ENCODE results near the gene FOXE3.

FOXE3 gene

DNA sequence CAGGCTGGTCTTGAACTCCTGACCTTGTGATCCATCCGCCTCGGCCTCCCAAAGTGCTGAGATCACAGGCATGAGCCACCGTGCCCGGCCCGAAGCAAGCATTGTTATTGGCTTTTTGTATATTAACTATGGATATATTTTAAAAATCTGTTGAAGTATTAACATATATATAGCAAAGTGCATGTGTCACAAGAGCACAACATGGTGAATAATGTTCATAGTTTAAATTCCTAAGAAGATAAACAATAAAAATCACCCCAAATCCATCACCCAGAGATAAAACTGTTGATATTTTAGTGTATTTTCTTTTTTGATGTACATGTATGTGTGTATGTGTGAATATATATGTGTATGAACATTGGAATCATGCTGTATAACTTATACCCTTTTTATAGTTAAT, 9.1 kb upstream of the FOXE3 start:
- no peak for DNase-seq

DNA sequence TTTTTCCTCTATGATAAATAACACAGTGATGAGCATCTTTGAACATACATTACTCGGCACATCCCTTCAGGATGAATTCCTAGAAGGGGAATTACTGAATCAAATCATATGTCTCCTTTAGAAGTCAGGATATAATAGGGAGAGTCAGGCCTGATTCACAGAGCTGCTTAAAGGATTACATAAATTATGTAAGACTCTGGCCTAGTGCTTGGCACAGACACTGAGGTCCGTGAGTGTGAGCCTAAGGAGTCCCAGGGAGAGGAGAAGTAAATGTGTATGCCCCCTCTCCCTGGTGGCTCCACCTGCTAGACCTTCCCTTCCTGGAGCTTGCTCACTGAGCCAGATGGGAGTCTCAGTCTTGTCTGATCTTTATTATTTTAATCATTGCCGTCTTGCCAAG, 8.6 kb upstream of the FOXE3 start:
- no peak for DNase-seq

DNA sequence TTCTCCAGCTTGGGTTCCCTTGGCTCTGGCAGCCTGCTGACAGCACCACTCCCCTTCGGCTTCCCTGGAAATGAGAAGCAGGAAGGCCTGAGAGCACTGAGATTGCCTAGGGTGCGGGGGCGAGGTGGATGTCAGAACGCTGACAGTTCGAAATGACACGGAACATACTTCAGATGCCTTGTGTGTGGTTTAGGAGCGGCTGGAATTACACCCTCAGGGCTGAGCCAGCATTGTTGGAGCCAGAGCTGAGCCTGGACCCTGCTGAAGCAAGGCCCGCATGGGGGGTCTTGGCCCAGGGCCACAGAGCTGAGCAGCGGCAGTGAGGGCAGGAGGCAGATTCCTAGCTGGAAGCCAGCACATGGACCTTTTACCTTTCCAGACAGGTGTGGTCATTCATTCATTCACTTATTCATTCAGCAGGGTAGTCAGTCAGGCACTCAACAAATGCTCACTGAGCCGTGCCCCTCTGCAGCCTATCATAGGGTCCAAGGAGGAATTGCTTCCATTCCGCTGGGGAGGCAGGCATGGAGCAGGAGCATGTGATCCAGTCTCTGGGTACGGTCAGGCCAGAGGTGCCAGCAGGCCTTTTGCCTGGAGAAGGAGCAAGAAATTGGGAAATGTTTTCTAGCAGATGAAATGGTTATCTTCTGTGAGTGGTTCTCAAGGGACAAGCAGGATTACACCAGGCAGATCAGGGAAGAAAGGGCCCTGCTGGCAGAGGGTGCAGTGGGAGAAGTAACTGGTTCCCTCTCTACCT, 6.6 kb upstream of the FOXE3 start:
- no peak for DNase-seq

DNA sequence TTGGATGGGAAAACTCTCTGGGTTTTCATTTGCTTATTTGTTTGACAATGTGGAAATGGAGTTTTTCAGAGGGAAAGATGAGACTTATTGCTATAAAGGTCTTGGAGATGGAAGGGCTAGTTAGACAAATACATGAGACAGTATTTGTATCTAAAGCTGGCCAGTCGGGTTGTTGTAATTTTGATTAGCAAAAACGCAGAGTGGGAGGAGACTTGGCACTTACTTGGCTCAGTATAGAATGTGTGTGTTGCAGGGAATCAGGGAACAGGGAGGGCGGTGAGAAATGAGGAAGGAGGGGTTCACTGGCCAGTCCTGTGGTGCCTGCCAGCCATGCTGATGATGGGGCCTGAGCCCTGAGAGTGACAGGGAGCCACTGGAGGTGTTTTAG, 6.0 kb upstream of the FOXE3 start:
- no peak for DNase-seq

DNA sequence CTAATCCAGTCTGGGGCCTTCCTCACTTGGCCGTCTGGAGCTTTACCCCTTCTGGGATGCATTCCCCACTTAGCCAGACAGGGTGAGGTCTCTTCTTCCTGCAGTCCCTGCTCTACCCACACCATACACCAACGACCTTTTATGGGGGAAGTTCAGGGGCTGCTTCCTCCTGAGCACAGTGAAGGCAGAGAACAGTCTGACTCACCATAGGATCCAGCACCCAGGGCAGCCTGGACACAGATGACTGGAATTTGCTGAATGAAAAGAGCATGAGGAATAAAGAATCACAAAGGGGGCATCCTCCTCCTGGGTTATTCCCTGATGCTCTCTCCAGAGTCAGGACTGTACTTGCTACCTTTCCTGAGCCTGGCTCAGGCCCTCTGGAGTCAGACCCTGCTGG, 4.6 kb upstream of the FOXE3 start:
- DNase-seq: no peak

DNA sequence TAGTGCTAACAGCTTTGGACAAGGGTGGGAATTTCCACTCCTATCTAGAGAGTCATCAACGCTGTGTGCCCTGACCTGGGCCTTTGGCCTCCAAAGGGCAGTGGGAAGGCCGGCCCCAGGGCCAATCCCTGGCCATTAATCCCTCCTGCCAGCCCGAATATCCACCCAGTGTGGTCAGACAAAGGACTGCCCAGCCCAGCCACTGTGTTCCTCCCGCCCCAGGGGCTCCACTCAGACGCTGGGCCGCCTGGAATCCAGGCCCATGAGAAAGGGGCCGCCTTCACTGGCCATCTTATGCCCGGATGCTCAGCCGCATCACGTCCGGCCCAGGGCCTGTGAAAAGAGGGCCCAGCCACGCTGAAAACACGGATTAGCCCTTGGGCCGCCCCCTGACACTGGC, 3.6 kb upstream of the FOXE3 start:
- DNase-seq: no peak

DNA sequence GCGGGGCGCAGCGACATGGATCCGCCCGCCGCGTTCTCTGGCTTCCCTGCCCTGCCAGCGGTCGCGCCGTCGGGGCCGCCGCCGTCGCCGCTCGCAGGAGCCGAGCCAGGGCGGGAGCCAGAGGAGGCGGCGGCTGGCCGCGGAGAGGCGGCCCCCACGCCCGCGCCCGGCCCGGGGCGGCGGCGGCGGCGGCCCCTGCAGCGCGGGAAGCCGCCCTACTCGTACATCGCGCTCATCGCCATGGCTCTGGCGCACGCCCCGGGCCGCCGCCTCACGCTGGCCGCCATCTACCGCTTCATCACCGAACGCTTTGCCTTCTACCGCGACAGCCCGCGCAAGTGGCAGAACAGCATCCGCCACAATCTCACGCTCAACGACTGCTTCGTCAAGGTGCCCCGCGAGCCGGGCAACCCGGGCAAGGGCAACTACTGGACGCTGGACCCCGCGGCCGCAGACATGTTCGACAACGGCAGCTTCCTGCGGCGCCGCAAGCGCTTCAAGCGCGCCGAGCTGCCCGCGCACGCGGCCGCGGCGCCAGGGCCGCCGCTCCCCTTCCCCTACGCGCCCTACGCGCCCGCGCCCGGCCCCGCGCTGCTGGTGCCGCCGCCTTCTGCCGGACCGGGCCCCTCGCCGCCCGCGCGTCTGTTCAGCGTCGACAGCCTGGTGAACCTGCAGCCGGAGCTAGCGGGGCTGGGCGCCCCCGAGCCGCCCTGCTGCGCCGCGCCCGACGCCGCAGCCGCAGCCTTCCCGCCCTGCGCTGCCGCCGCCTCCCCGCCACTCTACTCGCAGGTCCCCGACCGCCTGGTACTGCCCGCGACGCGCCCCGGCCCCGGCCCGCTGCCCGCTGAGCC, 459 bp downstream of the FOXE3 start:
- no peak for DNase-seq

DNA sequence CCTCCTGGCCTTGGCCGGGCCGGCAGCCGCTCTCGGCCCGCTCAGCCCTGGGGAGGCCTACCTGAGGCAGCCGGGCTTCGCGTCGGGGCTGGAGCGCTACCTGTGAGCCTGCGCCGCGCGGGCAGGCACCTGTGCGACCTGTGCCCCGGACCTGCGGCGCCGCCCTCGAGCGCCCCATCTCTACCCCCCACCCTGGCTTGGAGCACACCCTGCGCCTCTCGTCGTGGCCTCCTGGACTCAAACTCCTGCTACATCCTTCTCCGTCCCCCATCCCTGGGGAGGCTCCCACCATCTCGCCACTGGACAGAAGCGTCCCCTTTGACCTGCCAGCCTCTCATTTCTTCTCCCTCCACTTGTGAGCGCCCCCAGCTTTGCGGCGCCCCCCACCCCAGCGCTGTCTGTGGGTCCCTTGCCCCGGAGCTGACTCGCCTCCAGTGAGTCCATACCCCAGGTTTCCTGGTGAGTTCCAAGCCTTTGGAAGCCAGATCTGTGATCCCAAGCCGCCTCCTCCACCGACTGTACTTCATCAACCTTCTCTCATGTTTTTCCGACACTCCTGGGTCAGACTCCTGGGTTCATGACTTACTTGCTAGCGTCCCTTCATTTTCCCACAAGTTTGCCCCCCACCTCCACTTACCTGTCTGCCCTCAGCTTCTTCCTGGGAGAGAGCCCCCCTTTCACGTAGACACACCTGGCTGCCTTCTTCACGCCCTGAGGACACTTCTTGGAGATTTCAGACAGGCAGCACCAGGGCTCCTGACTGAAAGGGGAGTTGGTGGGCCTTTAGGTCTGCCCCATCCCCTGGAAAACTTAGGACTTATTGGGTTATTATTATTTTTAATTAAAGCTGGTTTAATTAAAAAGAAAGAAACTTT, 1.3 kb downstream of the FOXE3 start:
- DNase-seq: no peak

DNA sequence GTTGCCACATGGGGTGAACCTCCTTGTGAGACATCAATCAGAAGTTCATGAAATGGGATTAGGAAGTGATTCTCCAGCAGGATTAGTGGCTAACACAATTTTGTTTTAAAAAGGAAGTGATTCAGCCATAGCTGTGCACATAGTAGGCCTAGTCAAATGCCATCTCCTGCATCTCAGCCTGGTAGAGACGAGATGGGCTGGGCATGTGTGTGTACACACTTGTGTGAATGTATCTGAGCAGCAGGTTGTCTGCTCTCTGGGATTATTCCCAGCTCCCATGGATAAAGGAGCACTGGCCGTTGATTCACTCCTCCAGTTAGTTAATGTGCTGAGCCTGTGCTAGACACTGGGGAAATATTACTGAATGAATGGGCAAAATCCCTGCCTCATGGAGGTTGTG, 2.0 kb downstream of the FOXE3 start:
- DNase-seq: no peak

DNA sequence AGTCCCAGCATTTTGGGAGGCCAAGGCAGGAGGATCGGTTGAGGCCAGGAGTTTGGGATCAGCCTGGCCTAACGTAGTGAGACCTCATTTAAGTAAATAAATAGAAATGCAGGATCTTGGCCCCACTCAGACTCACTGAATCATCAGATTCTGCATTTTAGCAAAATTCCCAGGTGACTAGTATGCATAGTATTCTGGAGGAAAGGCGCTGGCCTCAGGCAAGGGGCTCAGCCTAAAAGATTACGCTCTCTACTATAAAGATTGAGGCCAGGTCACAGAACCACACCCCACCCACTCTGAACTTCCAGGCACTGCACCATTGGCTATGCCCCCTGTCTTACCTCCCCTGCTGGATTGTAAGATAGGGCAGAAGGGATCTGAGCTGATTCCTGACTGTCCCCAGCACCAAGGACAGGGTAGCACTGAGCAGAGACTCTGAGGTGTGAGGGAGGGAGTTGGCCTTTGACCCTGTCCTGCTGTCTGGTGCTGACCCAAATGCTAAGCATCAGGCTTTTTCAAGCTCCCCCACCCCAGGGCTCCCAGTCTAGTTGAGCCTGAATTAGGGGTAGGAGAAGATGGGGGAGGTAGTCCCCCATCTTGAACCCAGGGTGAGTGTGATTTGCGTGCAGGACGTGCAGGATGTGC, 2.7 kb downstream of the FOXE3 start:
- no peak for DNase-seq

DNA sequence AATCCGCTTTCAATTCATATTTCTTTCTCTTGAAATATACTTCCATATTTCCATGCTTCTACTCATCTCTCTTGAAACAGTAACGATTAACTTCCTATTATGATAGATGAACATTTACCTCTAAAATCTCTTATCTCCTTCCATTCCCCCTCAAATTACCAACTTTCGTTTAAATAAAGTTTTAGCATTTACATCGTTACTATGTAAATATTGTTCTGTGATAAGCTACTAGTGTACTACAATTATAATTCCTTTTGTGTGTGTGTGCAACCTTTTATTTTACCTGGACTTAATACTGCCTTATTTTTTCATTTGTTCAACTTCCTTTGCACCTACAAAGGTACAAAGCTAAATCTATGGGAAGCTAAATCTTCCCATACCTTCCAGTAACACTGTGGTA, 4.5 kb downstream of the FOXE3 start:
- DNase-seq: no peak

DNA sequence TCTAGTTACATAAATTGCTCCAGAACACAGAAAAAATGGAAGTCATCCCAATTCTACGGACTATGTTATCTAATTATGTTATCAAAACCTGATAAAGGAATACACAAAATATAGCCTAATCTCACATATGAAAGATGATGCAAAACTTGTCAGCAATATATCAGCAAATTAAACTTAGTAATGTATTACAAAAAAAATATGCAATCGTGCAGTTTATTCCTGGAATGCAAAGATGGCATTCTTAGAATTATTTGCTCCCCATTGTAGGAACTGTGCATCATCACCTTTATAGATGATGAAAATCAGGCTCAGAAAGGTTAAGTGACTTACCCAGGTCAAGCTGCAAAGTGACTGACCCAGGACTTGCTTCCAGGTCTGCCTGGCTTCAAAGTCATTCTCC, 7.8 kb downstream of the FOXE3 start:
- no peak for DNase-seq

DNA sequence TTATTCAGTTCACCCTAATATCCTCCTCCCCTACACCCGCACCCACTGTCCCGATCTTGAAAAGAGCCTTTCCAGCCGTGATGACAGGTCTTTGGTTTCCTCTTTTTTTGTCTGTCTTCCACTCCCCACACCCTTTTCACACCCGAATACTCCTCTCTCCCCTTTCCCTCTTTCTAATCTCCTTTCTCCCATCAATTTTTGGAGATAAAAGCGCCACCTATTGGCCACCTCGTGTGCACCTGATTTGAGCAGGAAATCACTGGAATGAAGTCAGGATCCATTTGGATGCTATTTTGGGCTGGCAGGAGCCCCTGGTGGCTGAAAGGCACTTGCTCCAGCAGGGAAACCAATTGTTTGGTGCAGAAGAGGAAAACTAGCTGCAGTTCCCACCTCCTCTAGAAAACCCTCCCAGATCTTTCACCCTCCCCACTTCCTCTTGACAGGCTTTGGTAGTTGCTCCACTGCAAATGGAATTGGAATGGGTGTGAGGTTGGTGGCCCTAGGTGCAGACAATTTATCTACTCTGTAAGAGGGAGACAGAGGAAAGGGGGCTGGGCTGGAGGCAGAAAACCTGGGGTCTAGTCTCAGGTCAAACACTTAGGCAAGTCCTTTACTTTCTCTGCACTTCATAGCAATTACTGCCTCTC, 8.4 kb downstream of the FOXE3 start:
- DNase-seq: no peak

DNA sequence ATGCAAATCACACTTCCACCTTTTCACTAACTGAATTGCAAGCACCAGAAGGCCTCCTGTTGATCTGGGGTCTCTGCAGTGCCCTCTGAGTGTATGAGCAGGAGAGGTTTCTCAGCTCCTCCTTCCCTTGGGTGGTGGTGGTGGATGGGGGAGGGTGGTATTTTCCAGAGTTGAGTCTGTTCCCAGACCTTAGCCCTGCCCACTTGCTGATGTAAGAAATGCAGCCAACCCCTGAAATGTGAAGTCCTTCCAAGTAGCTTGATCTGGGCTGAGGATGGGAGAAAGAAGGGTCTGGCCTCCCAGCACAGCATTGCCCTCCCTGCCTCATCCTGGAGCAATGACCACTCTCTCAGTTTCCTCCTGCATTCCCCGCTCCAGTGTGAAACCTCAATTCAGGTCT, 15.4 kb downstream of the FOXE3 start:
- DNase-seq: no peak

DNA sequence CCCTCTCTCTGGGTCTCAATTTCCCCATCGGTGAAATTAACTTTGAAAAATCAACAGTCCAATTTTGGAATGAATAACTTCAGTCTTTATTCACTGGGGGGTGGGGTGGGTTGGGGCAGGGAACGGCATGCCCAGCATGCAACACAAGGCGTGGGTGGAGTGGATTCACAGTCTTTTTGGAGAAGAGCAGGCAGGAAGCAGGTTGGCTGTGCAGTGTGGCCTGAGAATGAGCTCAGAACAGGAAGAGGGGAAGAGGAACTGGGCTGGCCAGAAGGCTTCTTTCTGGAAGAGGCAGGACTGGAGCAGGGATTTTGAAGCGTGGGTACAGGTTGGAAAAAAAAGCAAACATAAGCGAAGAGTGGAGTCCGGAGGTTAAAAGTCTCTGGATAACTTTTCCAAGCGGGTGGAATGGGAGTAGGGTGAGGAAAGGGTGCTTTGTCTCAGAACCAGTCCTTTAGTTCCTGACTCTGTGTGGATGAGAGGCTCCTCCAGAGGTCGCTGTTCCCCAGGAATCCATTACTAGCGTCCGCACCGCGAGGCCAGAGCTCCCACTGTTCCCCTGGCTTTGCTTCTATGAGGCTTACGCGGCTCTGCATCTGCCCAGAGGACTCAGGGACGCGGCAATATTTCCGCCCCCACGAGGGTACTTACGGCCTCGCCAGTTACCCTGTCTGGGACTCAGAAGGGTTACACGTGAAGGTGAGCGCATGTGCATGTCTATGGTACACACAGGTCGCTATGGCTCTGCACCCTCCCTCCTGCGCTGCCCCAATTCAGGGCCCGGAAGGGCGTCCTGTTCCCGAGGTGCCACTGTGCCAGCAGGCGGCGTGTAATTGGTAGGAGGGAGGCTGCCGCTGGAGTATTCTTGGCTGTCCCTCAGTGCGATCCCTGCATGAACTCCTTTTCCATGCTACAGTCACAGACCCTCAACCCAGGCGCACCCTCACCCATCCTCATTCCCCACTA, 16.3 kb downstream of the FOXE3 start:
- DNase-seq: peak; percentile 20 to 42 (median 30)

DNA sequence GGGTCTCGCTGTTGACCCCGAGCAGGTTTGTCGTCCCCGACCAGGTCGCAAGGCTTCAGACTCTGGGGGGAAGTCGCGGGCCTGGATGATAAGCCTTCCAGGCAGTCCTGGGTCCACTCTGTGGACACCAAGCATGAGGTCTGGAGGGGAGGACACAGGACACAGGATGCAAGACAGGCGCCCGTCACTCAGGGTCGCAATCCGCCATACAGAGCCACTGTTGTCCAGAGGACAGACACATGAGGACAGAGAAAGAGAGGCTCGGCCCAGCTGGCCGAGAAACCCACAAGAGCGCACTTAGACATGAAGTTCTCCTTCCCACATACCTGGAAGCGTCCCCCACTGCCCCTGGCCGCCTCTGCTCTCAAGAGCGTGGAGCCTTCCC, 16.9 kb downstream of the FOXE3 start:
- DNase-seq: no peak

DNA sequence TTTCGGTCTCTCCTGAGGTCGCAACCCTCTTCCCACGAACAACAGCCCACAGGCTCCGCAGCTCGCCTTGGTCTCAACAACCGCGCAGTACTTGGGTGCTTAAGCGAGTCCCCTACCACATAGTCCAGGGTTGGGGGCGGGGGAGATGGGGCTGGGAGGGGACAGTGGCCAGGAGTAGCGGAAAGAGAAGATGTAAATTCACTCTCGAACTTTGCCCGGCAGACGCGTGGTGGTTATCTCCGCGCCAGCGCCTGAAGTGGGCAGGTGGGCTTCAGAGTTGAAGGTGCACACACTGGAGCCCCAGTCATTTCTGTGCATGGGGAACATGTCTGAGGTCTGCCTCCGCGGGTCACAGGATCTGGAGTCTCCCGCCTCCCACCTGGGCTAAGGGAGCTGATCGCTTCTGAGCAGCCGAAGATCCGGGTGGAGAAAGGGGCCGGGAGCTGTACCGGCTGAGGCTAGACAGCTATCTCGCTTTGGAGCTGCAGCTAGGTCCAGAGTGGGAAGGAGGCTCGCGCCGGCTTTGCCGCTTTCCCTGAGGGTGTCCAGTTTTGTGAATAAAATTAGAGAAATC, 17.5 kb downstream of the FOXE3 start:
- no peak for DNase-seq

DNA sequence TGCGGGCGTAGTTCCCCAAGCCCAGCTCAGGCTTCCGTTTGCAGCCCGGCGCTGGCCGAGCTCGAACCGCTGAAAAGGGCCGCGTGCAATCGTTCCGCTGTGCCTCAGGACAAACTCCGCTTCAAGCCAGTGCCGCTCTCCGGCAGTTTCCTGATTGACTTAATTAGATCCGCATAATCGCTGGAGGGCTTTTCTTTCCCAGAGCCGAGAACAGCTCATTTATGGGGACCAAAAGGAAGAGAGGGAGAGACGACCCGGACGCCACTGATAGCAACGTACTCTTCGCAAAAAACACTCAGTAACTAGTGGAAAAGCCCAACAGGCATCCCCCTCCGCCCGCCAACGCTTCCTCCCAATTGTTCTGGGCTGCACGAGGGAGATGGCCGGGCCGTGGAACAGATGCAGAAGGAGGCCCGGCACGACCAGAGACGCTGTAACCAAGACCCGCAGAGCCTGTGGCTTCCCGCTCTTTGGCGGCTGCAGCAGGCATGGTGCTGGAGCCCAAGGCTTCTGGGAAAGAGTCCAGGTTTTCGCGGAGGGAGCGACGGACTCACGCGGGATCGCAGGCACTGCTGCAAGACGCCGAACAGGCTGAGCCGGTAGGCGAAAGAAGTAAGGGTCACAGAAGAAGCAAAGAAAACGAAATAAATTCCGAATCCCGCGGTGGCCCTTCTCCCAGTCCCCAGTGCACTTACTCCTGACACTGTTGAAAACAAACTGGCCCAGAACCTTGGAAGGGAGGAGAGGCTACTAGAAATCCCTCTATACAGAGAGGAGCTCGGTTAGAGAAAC, 18.2 kb downstream of the FOXE3 start:
- no peak for DNase-seq

DNA sequence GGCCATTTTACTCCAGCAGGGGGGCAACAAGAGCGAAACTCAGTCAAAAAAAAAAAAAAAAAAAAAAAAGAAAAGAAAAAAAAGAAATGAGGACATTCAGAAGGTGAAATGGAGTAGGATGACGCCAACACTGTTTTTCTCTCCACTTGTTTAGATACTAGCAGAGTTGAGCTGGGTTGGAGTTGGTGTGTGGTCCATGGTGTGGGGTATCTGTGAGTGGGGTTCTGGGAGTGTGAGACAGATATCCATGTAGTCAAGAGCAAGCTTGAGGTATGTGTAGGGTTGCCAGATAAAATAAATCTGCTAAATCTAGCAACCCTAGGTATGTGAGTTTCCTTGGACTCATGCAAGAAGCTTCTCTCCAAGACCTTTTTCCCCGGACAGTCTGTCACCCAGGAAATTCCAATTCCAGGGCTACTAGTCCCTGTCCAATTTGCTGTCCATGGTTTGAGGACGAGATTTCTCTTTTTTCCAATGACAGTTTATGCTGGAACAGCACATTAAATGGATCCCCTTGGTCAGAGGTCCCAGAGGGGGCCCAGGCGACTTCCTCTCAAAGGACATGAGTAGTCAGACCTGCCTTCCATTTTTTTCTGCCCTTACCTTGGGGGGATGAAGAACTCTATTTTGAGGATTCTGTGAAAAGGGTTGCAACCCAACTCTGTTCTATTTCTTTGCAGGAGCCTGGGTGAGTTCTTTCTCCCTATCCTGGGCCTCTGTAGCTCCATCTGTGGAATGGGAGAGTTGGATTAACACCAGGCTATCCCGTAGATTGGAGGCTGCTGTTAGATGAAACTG, 19.6 kb downstream of the FOXE3 start:
- no peak for DNase-seq

Data from activated CD4-positive, CD25-positive, alpha-beta regulatory T cell (primary cell).